DMS153 treated with DMSO at 0.1 percent for 48 hours (cell line): ENCODE data around the gene DNMT3A.
A peak's percentile ranks its signal among the peaks of the same experiment; 100 is the strongest.
"Not testable (repeated sequence)": the region's sequence is repeated elsewhere in the genome, so short reads cannot be mapped to it uniquely, and the experiment has no call there.

Experiments used
- DNase-seq: peaks from one replicate; lab custom pipeline; 2025; ENCODE audit not compliant: unreplicated experiment; lab: John Stamatoyannopoulos, UW

Gene DNMT3A

GRCh38 chr2:25215948-25216679 is 125.6 kb downstream of the DNMT3A start:
- DNase-seq = no peak

DNA sequence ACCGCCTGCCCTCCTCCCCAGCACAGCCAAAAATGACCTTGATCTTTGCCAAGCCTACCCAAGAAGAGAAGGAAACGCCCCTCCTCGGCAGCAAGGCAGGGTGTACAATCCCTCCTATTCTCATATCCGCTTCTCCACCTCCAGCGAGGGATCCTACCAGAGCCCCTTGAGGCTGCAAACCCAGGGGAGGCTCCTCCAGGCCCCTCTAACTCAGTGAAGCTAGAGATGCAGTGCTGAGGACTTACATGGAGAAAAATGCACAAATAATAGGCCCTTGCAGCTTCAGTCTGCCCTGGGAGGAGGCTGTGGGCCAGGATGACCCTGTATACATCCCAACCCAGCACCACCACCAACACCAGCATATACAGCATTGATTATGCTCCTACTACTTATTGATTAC is 126.5 kb downstream of the DNMT3A start:
- DNase-seq = no peak

GRCh38 chr2:25213229-25213628 is 128.5 kb downstream of the DNMT3A start:
- no peak for DNase-seq

GRCh38 chr2:25210923-25211322 is 130.8 kb downstream of the DNMT3A start:
- not testable (repeated sequence) for DNase-seq

- no peak for DNase-seq
Observed at GRCh38 chr2:25207078-25207545, 134.6 kb downstream of the DNMT3A start.

DNA sequence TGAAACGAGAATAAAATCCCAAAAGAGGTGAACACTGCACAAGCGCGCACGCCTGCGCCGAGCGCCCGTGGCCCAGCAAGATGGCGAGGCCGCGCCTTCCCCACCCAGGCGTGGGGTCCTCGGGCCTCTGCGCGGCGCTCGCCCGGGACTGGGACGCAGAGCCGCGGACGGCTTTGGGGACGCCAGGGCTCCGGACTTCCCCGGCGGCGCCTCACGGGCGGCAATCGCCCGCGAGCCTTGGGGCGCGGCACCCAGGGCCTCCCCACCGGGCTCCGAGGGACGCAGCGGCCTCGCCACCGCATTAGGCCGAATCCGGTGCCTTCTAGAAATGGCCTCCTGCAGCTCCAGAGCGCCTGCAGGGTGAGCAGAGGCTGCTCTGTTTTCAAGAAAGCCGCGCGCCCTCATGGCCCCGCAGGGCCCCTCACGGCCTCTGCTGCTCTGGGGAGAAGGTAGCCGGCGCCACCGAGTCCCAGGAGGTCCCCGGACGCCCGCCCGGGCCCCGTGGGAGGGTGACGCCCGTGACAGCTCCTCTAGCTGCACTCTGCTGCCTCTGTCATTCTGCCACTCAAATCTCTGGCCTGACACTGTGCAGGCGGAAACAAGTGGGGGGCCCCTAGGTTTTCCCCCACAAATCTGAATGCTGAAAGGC is 137.4 kb downstream of the DNMT3A start:
- no peak for DNase-seq

- DNase-seq = no peak
Observed at GRCh38 chr2:25202275-25202674, 139.4 kb downstream of the DNMT3A start.

GRCh38 chr2:25201794-25202193 is 139.9 kb downstream of the DNMT3A start:
- no peak for DNase-seq

DNA sequence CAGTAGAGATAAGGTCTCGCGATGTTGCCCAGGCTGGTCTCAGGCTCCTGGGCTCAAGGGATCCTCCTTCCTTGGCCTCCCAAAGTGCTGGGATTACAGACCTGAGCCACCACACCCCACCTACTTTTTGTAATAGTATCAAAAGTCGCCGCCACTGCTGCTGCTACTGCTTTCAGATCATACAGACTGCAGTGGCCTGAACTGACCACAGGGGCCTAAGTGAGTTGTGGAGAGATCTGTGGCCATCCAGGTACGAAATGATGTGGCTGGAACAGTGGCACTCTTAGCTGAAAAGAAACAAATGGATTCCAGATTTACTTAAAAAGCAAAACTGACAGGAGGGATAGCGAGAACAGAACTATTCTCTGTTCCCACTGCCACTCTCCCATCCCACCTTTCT is 140.5 kb downstream of the DNMT3A start:
- no peak for DNase-seq

DNA sequence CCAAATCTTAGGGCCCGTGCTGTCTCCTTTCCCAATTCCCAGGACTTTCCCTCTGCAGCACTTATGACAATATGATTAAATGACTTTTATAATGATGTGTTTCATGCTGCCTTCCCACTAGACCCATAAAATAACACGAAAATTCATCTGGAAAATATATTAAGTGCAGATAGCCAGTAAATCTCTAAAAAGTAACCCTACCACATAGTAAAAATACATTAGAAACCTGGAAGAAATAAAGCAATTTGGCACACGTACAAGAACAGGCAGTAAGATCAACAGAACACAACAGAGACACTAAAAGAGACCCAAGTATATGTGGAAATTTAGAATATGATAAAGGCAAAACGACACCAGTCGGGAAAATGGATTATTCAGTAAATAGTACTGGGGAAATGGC is 143.1 kb downstream of the DNMT3A start:
- no peak for DNase-seq

GRCh38 chr2:25198209-25198525 is 143.6 kb downstream of the DNMT3A start:
- DNase-seq = no peak

DNA sequence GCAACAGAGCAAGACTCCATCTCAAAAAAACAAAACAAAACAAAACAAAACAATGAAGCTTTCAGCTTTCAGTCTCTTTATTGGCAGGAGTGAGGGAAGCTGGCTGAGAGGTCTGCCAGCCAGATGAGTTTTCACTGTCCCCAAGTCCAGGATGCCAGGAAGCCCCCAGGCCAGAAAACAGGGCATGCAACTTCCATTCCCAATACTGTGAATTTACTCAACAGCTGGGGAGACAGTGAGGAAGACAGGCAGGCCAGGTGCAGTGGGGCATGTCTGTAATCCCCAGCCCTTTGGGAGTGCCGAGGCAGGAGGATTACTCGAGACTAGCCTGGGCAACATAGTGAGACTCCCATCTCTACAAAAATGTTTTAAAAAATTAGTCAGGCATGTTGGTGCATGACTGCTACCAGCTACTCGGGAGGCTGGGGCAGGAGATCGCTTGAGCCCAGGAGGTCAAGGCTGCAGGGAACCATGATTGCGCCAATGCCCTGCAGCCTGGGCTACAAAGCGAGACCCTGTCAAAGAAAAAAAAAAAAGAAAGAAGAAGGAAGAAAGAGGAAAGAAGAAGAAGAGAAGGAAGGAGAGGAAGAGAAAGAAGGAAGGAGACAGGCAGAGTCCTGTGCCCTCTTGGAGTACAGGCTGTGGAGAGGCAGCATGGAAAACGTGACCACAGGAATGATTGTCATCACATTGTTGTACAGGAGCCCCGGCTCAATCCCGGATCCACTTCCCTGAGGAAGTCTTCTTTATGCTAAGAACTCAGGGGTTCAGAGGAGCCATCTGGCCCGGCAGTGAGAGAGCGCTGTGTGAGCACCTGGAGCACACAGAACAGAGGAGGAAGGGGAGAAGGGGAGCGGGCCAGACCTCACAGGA is 144.2 kb downstream of the DNMT3A start:
- DNase-seq = no peak

DNA sequence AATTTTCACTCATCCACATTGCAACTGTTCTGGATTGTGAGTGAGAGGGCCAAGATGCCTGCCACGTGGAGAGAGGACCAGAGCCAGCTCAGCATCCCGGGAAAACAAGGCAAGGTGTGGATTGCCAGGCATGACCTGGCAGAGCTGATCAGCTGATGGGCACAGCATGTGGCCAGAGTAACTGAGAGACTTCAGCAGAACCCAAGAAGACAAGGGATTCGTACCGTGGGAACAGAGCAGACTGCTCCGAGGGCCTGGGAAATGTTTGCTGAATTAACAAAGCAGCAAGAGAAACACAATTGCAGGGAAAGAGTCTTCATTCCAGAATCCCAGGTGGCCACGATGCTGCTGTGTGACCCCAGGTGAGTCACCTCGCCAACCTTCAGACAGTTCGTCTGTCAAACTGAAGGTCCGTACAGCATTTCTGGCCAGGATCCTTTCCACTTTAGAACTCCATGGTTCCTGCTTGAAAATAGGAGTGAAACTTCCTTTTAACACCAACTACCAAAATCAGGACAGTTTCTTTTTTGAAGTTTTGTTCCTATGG is 147.1 kb downstream of the DNMT3A start:
- DNase-seq = no peak

DNA sequence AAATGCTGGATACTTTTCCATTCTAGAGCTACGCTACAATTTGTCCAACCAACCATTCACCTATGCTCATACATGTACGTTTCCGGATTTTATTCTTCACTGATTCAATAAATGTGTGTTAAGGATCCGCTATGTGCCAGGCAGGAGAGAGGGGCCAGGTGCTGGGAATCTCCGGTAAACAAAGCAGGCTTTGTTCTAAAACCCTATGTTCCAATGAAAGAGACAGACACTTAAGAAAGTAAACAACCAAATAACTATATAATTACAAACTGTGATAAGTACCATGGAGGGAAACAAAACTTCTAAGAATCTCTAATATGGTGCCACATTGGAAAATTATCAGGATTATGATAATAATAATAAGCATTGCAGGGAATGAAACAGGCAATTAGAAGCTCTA is 151.2 kb downstream of the DNMT3A start:
- DNase-seq = peak; percentile 55

DNA sequence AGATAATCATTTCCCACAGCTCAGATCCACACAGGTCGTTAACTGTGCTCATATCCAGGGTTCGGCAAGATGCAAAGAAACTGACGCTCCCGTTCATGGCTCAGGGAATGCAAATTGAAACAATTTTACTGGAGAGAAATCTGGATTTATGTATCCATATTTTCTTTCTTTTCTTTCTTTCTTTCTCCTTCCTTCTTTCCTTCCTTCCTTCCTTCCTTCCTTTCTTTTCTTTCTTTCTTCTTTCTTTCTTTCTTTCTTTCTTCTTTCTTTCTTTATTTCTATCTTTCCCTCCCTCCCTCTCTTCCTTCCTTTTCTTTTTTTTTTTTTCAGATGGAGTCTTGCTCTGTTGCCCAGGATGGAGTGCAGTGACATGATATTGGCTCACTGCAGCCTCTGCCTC is 153.3 kb downstream of the DNMT3A start:
- no peak for DNase-seq

DNA sequence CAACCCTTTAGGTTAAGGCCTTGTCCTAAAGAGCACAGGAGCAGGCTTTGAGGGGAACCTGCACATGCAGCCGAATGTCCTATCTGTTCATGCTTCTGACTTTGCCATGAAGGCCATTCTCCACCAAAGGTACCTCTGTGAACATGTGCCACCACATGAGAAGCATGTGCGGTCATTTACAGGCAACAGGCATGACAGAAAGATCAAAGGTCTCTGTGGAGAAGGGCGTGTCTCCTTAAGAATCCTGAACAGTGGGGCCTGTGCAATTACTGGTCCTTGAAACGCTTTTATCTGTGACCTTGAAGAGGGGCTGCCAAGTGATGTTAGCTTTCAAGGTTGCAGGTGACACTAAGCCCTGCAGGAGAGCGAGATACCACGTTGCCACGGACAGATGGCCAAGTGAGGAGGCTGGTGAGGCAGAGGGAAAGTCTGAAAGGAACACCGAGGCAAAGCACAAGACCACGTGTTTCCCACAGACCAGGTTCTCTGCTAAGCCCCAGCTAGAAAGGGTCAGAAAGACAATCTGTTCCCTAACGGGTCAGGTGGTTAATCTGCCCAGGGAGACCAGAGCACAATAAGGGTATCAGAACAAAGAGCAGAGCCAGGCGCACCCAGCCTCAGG is 153.9 kb downstream of the DNMT3A start:
- DNase-seq = no peak

DNA sequence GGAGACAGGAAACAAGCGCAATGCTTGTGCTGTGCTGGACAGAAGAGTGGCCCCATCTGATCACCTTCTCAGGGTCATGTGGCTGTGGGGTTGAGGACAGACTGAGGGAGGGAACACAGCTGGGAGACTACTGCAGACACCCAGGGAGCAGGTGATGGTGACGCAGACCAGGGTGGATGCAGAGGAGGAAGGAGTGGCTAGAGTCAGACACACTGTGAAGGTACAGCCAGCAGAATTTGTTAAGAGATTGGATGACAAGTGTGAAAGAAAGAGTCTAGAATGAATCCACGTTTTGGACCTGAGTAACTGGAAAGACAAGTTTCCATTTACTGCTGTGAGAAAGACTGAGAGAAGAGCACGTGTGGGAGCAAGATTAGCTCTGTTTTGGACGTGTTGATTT is 157.5 kb downstream of the DNMT3A start:
- DNase-seq = no peak

- DNase-seq = no peak
Observed at GRCh38 chr2:25178976-25179375, 162.7 kb downstream of the DNMT3A start.
